C4-2B (cell line): ENCODE data around the gene SFMBT2.

ENCODE experiments used
- H3K27ac ChIP-seq: fragments of 450-650 bp; 2 replicates; pipeline ENCODE4 v1.5.1; 2017
- CTCF ChIP-seq: fragments of 450-650 bp; conservative IDR thresholded peaks from 2 replicates; pipeline ENCODE4 v1.5.1; 2017; ENCODE audit warnings: mild to moderate bottlenecking
- ZFX ChIP-seq: fragments of 450-650 bp; IDR thresholded peaks from 2 replicates; pipeline ENCODE4 v1.6.1; 2017

Gene SFMBT2

GRCh38 chr10:7168414-7168813, 242.4 kb downstream of the SFMBT2 start:
- TF ChIP-seq ZFX: no peak
- no peak for TF ChIP-seq CTCF
- no peak overlapping the region for H3K27ac ChIP-seq

- no peak overlapping the region for H3K27ac ChIP-seq
- TF ChIP-seq ZFX: no peak
- no peak for TF ChIP-seq CTCF
These were observed 245.2 kb downstream of the SFMBT2 start for GRCh38 chr10:7165500-7166177.

DNA sequence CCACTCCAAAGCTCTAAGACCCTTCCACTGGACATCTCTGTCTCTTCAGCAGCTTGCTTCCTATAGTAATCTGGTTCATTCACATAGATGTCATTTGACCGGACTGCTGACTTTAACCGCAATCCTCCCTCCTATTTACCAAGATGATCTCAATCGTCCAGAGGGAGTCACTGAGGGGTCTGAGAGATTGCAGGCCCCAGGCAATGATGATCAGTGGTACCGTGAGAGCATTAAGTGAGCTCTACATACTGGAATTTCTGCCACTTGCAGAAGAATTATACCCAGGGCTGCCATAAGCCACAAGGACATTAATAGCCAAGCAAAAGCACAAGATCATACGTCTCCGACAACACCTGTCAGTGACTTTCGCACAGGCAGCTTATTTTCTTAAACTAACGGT, 245.9 kb downstream of the SFMBT2 start:
- no peak for TF ChIP-seq CTCF
- no peak for TF ChIP-seq ZFX

DNA sequence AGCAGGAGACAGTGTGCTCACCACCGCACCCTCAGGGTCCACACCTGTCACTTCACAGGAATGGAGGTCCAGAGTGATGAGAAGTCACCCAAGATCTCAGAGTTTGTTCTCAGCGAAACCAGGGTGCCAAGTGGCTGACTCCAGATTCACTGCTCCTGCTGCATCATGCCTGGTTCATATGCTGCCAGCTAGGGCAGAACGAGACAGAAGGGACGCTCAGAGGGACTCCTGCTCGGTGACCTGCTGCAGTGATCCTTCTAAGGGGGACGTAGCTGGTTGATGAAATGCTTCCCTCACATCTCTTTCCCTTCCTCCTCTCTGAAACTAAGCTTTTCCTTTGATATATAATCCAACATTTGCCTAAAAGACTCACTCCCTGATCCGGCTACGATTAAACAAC, 248.5 kb downstream of the SFMBT2 start:
- TF ChIP-seq CTCF: no peak
- no peak for TF ChIP-seq ZFX
- H3K27ac ChIP-seq: no peak overlapping the region

More for the DNA sequence above, 245.9 kb downstream of the SFMBT2 start:
- H3K27ac ChIP-seq: no peak overlapping the region

DNA sequence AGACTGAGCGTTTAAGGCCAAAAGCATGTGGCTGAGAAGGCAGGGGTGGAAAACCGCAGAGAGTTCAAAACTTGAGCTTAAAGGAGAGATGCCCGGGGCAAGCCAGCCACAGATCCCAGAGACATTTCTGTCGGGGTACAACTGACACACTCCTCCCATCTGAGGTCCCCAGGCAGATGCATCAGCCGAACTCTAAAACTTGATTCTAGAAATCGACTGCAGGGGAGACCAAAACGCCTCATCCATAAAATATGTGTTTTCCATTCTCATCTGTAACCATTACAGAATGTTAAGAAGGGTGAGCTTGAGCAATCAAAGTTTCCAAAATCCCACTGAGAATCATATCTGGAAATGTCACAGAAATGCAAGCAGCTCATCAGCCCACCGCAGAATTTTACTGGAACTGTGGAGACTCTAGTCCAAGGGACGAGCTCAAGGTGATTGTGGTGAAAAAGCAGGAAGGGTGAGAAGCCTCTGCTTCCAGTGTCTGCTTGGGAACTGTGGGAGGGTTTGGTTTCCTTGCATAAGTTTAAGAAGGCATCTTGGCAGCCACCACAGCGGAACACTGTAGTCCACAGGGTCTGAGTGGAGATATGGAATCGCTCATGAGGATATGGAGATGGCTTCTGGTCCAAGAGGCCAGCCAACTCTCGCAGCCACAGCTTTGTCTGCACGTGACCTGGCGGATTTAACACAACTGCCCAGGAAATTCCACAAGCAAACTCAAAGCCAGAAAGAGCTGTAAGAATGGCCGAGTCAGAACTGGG, 249.2 kb downstream of the SFMBT2 start:
- no peak overlapping the region for H3K27ac ChIP-seq
- no peak for TF ChIP-seq CTCF
- no peak for TF ChIP-seq ZFX

DNA sequence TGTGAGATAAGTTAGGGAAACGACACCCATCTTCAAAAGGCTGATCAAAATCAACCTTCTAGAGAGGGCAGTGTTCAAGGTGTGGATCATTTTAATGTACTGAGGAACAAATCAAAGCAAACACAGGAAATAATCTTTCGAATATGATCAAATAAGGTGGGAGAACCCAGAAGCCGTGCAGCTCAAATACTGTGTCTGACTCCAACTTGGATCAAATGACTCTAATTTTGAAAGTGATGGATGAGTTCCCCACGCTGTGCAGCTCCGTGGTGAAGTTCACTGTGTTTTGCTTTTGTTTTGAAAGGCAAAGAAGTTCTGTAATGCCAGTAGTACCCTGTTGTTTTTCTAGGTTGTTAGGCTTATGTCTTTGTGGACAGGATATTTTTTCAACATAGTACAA, 250.9 kb downstream of the SFMBT2 start:
- no peak for TF ChIP-seq ZFX
- no peak for TF ChIP-seq CTCF
- no peak overlapping the region for H3K27ac ChIP-seq

DNA sequence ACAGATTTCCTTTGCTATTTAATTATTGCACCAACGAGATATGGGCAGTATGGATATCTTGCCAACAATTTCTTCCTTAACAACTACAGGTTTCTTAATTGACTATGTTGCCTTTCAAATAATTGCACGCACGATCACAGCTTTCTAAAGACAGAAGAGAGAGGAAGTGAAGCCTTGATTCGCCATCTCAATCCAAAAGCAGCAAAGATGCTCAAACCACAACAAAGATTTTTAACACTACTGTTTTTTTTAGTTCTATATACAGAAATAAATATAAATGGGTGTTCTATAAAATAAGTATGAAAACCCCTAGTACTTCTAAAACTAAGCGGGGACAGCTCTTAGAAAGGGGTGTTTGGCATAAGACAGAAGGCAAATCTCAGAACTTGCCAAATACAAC, 251.3 kb downstream of the SFMBT2 start:
- no peak overlapping the region for H3K27ac ChIP-seq
- no peak for TF ChIP-seq ZFX
